Measurements from ENCODE around the gene SLC1A7.

SLC1A7 gene

GRCh38 chr1:53160924-53161378 is 18.5 kb upstream of the SLC1A7 start:
- no peak for DNase-seq (ENCODE audit: low read depth in 2 of 2)

- DNase-seq (ENCODE audit: low read depth in 2 of 2): no peak
These were observed 16.5 kb upstream of the SLC1A7 start for GRCh38 chr1:53158900-53159299.

GRCh38 chr1:53156783-53157182 is 14.3 kb upstream of the SLC1A7 start:
- no peak for DNase-seq (ENCODE audit: low read depth in 2 of 2)

DNA sequence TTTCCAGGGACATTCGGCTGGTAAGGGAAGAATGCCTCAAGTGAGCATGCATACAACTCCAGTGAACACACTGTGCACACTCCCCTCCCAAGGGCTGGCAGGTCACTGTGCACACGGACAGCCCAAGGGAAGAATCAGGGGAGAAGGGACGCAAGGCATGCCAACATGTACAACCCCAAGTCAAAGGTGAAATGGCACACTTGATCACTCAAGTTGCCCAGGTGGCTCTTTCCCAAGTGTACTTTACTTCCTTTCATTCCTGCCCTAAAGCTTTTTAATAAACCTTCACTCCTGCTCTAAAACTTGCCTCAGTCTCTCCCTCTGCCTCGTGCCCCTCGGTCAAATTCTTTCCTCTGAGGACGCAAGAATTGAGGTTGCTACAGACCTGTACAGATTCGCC is 13.5 kb upstream of the SLC1A7 start:
- DNase-seq (ENCODE audit: low read depth in 2 of 2): no peak

DNA sequence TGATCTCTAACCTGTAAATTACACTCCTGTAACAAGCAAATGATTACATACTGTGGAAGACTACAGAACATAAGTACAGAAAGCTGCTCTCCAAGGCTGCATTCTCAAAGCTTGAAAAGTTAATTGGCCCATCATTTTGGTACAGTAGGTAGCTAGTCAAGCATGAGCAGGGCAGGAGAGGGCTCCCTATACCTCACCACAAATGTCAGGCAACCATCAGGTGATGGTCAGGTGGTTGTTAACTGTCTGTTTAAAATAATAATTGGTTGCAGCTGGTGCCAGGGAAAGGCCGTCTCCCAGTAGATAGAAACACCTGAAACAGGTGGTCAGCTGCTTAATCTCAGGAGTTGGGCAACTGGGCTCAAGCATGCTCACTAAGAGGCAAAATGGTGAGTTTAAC is 13.1 kb upstream of the SLC1A7 start:
- no peak for DNase-seq (ENCODE audit: low read depth in 2 of 2)

GRCh38 chr1:53154859-53155438 is 12.5 kb upstream of the SLC1A7 start:
- no peak for DNase-seq (ENCODE audit: low read depth in 2 of 2)

DNA sequence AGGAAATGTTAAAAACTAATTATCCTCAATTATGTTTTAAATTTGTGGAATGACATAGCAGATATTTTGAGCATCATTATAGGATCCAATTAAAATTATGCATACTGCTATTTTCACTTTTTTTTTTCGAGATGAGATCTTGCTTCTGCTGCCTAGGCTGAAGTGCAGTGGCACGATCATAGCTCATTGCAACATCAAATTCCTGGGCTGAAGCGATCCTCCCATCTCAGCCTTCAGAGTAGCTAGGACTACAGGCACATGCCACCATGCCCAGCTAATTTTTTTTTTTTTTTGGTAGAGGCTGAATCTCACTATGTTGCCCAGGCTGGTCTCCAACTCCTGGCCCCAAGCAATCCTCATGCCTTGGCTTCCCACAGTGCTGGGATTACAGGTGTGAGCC is 11.3 kb upstream of the SLC1A7 start:
- DNase-seq (ENCODE audit: low read depth in 2 of 2): no peak

GRCh38 chr1:53148123-53148522 is 5.7 kb upstream of the SLC1A7 start:
- DNase-seq (ENCODE audit: low read depth in 2 of 2): peak; percentile 42 to 44

- no peak for DNase-seq (ENCODE audit: low read depth in 2 of 2)
These were observed 4.7 kb upstream of the SLC1A7 start for GRCh38 chr1:53147174-53147573.

DNA sequence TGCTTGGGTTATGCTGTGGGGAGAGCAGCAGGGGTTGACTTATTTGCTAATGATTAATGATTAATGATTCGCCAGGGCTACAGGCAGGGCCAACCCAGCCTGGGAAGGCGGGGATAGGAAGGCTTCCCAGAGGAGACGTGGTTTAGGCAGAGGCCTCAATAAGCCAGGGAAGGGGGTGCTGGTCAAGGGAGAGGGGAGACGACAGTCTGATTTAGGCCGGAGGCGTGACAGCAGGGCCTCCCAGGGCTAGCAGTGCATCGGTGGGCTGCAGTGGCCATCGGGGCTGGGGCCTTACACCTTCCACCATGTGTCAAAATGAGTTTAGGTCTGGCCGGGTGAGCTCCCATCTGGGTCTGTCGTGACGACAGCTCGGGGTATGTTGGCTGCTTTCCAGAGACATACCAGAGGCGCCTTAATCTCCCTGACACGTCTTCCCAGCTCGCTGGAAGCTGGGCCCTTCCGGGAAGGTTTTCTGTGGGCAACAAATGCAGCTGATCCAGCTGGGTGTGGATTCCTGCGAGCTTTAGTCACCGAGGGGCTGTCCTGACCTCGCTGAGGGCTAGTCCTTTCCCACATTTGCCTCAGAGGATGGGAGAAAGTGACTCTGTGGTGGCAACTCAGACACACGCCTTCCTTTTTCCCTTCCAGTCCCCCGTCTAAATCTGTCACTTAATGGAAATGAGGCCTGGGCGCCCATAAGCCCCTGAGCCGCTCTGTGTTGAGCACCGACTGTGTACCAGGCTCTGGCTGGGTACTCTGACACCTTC is 3.7 kb upstream of the SLC1A7 start:
- peak; percentile 100 for DNase-seq (ENCODE audit: low read depth in 2 of 2)

DNA sequence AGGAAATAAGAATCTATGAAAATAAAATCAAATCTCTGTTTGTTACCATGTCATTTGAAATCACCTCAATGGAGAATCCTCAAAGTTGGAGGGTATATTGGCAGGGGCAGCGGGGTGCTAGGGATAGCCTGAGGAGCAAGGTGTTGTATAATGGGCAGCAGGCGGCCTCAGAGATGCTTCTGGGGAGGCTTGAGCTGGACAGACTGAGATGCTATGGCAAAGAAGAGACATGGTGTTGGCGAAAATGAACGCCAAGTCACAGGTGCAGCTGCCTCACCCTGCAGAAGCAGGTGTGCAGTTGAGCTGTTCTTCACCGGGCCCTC is 3.1 kb upstream of the SLC1A7 start:
- DNase-seq (ENCODE audit: low read depth in 2 of 2): no peak

DNA sequence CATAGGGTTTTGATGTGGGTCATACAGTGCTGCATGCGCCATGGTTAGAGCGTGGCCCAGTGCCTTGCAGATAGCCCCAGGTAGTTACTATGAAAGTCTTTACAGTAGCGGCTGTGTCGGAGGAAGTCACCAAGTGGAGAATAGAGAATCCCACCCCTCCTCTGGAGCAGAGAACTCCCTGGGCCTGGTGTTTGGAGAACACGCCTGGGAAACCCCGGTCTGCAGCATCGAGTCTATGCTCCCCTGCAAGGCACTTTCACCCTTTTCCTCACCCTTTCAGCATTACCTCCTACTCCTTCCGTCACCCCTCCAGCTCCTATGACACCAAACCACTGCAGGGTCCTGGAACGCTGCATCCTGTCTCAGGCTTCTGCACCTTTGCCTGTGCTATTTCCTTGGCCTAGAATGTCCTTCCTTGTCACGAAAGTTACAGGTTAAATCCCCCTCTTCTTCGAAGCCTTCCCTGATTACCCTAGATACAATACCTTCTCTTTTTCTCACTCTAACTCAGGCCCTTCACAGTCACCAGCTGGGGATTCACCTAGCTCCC is 2.7 kb upstream of the SLC1A7 start:
- no peak for DNase-seq (ENCODE audit: low read depth in 2 of 2)

DNA sequence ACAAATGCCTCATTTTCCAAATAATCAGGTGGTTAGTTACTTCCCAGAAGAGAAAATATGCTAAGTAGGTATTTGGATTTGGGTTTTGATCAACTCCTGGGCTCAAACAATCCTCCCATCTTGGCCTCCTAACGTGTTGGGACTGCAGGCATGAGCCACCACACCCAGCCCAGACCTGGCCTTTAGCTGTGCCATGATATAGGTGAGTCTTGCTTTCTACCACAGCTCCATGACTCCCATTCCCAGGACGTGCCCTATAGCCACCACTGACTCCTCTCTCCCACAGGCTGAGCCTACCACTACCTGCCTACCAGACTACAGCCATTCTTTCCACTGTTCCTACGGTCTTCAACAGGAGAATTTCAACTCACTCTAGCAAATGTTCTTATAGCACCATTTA is 1.8 kb upstream of the SLC1A7 start:
- no peak for DNase-seq (ENCODE audit: low read depth in 2 of 2)

DNA sequence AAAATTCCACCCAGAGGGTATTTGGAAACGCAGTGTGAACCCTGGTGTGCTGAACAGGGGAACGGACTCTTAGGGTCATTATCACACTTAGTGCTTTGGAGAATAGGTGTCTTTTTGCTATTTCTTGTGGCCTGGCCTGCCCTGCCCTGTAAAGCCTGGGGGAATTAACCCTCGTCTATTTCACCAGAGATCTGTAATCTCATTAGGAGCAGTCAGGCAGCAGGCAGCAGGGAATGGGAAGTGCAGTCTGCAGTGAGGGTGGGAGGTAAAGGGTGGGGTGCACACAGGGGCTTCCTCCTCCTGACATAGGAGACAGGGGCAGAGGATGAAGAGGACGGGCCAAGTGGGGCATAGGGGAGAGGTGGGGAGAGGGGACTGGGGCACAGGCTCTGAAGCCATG is 1.1 kb upstream of the SLC1A7 start:
- DNase-seq (ENCODE audit: low read depth in 2 of 2): no peak

DNA sequence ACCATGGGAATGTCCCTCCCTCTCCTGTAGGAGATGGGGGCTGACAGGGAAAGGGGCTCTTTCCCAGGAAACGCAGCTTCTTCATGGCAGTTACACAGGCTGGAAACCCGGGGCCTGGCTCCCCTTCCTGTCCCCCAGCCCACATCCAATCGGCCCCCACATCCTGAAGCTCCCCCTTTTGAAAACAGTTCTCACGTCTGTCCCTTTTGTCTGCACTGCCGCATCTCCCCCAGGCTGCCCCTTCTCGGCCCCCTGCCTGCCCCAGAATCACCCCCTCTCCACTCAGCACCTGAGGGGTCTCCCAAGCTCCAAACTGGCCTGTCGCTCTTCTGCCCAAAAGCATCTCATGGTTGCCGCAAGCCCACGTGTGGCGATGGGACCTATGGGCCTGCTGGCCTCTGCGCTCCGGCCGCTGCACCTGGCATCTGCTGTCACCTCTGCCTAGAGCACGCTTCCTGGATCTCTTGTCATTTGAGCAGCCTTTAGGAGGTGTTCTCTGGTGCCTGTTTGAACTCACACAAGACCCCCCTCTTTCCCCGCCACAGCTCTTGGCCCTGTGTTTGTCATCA is 867 bp downstream of the SLC1A7 start:
- DNase-seq (ENCODE audit: low read depth in 2 of 2): no peak

DNA sequence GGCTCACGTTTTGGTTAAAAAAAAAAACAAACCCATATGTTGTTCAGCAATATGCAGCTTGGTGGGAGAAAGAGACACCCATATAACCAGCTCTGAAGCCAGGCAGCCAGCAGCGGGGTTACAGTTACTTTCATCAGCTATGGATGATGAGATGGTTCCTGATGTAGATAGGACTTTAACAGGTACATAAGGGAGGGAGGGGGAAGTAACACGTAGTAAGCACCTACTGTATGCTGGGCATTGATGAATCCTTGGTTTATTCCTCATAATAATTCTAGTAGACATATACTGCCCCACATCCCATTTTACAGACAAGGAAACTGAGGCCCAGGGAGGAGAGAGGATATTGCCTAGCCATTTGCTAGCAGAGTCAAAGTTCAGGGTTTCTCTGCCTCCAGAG is 2.0 kb downstream of the SLC1A7 start:
- no peak for DNase-seq (ENCODE audit: low read depth in 2 of 2)

DNA sequence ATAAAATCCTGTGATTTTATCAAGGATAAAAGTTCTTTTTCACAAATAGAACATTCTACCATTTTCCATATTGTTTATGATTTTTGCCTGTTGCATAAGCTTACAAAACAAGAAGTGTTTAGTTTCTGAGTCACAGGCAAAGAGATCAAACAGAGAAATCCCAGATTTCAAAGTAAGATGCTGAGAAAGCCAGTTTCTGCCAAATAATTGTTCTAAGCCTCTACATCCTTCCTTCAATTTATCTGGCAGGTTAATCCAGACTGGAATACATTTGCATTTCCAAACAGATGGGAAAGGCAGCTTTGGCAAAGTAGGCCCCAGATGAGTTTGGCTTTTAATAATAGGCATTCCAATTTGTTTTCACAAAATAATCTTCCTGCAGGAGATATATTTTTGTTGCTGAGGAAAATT is 2.5 kb downstream of the SLC1A7 start:
- DNase-seq (ENCODE audit: low read depth in 2 of 2): no peak

DNA sequence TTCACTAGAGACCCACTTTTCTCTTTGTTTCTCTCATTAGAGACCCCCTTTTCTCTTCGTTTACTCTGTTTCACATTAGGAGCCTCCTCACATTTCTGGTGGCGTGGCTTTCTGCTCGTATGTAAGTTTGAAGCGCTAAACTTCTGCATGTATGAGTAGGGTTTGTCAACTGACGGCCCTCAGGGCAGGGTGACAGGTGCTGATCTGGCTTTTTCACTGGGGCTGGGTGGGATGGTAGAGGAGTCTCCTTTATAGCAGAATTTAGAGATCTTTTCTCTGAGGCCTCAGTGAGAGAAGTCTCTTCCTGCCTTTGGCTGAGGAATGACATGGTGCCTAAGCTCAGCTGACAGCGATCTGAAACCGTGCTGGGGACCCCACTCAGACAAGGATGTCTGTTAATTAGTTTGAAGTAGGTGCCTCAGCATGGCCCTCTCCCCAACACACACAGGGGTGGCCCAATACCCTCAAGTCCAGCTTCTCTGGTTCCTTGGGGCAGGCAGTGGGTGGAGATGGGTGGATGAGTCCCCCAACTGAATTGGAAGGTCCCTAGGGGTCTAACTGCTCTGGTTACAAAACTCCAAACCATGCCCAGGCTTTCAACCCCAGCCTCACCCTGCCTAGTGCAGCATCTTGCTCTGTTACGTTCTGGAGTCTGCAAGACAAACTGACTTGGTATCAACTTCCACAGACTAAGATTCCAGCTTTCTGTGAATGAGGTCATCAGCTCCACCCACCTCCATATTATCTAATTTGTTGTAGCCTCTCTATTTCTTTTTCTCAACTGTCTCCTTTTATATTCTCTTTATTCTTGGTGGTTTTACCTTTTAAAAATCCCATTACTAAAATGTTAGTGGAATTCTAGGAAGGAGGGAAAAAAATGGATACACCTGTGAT is 3.2 kb downstream of the SLC1A7 start:
- no peak for DNase-seq (ENCODE audit: low read depth in 2 of 2)

DNA sequence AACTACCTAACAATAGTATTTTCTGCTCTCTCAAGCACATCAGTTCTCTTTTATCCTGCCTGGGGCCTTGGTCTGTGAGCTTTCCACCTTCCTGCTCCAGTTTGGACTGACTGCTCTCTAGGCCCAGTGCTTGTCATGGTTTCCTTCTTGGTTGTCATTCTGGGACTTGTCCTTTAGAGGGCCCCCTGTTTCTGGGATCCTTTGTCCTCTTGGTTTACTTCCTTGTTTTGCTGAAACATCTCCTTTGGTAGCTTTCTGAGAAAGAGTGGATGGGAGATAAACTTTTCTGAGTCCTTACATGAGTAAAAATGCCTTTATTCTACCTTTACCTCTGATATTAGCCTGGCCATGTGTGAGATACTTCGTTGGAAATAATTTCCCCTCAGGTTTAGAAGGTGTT is 4.7 kb downstream of the SLC1A7 start:
- DNase-seq (ENCODE audit: low read depth in 2 of 2): no peak

GRCh38 chr1:53135735-53136114 is 6.7 kb downstream of the SLC1A7 start:
- peak in 1 of 2 experiments; percentile 42 for DNase-seq (ENCODE audit: low read depth in 2 of 2)

- DNase-seq (ENCODE audit: low read depth in 2 of 2): no peak
These were observed 7.3 kb downstream of the SLC1A7 start for GRCh38 chr1:53134961-53135734.
